ENCODE data around the gene APPL1.
"Not testable (repeated sequence)": the region's sequence is repeated elsewhere in the genome, so short reads cannot be mapped to it uniquely, and the experiment has no call there.

APPL1 gene

GRCh38 chr3:57288403-57288802 lies 60.9 kb downstream of the APPL1 start:
- DNase-seq (no peak), ATAC-seq (replicated peaks) (no peak)
- peaks cover 2 to 3% of the 10 kb centered on the region in 2 donors for H3K36me3 Mint-ChIP-seq
- no peak overlapping the region for H3K4me3 Mint-ChIP-seq
- no peaks in the 10 kb centered on the region for H3K9me3 Mint-ChIP-seq
- H3K27ac Mint-ChIP-seq: no peak overlapping the region
- H3K27me3 Mint-ChIP-seq: no peaks in the 10 kb centered on the region
- H3K4me1 Mint-ChIP-seq: no peaks in the 10 kb centered on the region

- Mint-ChIP-seq H3K4me3 (no peak within 1 kb of the TSS), H3K9me3 (no peaks in the 10 kb centered on the region), H3K36me3 (no peaks in the 10 kb centered on the region), H3K27ac (no peak within 1 kb of the TSS), H3K27me3 (no peaks in the 10 kb centered on the region), H3K4me1 (no peaks in the 10 kb centered on the region)
- ATAC-seq (replicated peaks) (no peak), DNase-seq (no peak)
Observed at GRCh38 chr3:57292159-57292896, 64.8 kb downstream of the APPL1 start, which contains the start of gene ASB14. TSS of gene ASB14 (minus strand) at chr3:57292685. CDS start at chr3:57292033, 652 bp downstream.

GRCh38 chr3:57292897-57293526 lies 65.5 kb downstream of the APPL1 start:
- H3K36me3 Mint-ChIP-seq: no peaks in the 10 kb centered on the region
- H3K4me1 Mint-ChIP-seq: no peaks in the 10 kb centered on the region
- ATAC-seq (replicated peaks) (no peak), DNase-seq (no peak)
- no peak overlapping the region for H3K4me3 Mint-ChIP-seq
- H3K27me3 Mint-ChIP-seq: no peaks in the 10 kb centered on the region
- H3K9me3 Mint-ChIP-seq: no peaks in the 10 kb centered on the region
- H3K27ac Mint-ChIP-seq: no peak overlapping the region

- Mint-ChIP-seq H3K27ac (no peak overlapping the region), H3K9me3 (no peaks in the 10 kb centered on the region), H3K4me3 (no peak overlapping the region), H3K36me3 (no peaks in the 10 kb centered on the region), H3K27me3 (no peaks in the 10 kb centered on the region), H3K4me1 (no peaks in the 10 kb centered on the region)
- DNase-seq (no peak), ATAC-seq (replicated peaks) (peak; percentile 53 to 57)
Observed at GRCh38 chr3:57298041-57298440, 70.5 kb downstream of the APPL1 start.

GRCh38 chr3:57303520-57303919 lies 76.0 kb downstream of the APPL1 start:
- not testable (repeated sequence) for DNase-seq; H3K4me3 Mint-ChIP-seq; H3K4me1 Mint-ChIP-seq; H3K9me3 Mint-ChIP-seq; ATAC-seq (replicated peaks); H3K36me3 Mint-ChIP-seq; H3K27ac Mint-ChIP-seq
- H3K27me3 Mint-ChIP-seq: peaks cover 0 to 10% of the 10 kb centered on the region in 2 donors

GRCh38 chr3:57309769-57310360 lies 82.3 kb downstream of the APPL1 start:
- ATAC-seq (replicated peaks): no peak
- Mint-ChIP-seq H3K9me3 (no peaks in the 10 kb centered on the region), H3K36me3 (no peaks in the 10 kb centered on the region), H3K4me3 (no peak overlapping the region), H3K4me1 (no peaks in the 10 kb centered on the region), H3K27ac (no peak overlapping the region), H3K27me3 (peaks cover 0 to 4% of the 10 kb centered on the region in 2 donors)
- no peak for DNase-seq

- peaks cover 0 to 3% of the 10 kb centered on the region in 2 donors for H3K36me3 Mint-ChIP-seq
- H3K4me1 Mint-ChIP-seq: no peaks in the 10 kb centered on the region
- ATAC-seq (replicated peaks) (no peak), DNase-seq (no peak)
- no peak overlapping the region for H3K4me3 Mint-ChIP-seq
- H3K9me3 Mint-ChIP-seq: peaks cover 5% of the 10 kb centered on the region in 2 donors
- peaks cover 2 to 3% of the 10 kb centered on the region in 2 donors for H3K27me3 Mint-ChIP-seq
- H3K27ac Mint-ChIP-seq: no peak overlapping the region
Observed at GRCh38 chr3:57314204-57314603, 86.7 kb downstream of the APPL1 start.

Data from stimulated activated naive B cell treated with anti-CD40 and anti-IgM and Interleukin-4, amounts not matched to agents 10 μg/mL and 1 μg/mL and 100 μg/mL, for 72 hours (primary cell).